ENCODE measurements around the gene NT5C1B. TPM values are rescaled to one million over a fixed set of nuclear protein-coding genes. Genes with fewer than 3 reads are reported as not detected.
A peak's percentile ranks its signal among the peaks of the same experiment; 100 is the strongest.

NT5C1B gene
- polyA plus RNA-seq, 2 of the 4 experiments (the other 2 are of a cell fraction), result not detected

DNA sequence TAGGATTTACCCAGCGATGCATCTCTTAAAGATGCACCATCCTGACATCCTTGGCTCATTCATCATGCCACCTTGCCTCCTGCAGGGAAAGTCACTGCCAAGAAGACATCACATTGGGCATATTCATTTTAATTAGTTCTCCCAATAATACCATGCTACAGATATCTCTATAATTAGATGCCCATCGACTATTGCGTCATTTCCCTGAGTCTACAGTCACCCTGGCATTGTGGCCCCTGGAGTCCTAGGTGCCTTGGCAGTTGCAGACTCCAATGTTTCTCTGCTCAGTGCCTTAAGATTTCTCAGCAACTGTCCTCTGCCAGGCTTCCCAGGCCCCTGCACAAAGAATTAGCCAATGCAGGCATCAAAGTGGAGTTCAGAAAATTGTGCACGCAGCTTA, 61.5 kb downstream of the NT5C1B start:
- no peaks in the 10 kb centered on the region for H3K4me1 ChIP-seq
- no peak overlapping the region for H3K4me2 ChIP-seq
- ChIA-PET POLR2A (no interaction called here), CTCF (interaction anchor here (8.3 kb wide), 1 partner anchor 8 kb away, joined by 88 read pairs; no protein-coding TSS in a partner anchor)
- no peaks in the 10 kb centered on the region for H3K9me3 ChIP-seq
- no peak overlapping the region for H3K4me3 ChIP-seq
- no peak overlapping the region for H3K27ac ChIP-seq
- ATAC-seq (no peak), DNase-seq (ENCODE audit: low read depth in 1 of 2, low spot score in 1 of 2) (no peak), FAIRE-seq (no peak)
- 73% methylated on average over 4 of the region's 4 CpGs for WGBS (ENCODE audit: missing lambda C conversion rate)
- TF ChIP-seq CEBPB (IDR thresholded peaks at IDR 0.05) (0 out of 4 replicates have a peak, but pooled peaks have one; percentile 23 to 27), KDM5A (IDR thresholded peaks at IDR 0.05) (no peak)

DNA sequence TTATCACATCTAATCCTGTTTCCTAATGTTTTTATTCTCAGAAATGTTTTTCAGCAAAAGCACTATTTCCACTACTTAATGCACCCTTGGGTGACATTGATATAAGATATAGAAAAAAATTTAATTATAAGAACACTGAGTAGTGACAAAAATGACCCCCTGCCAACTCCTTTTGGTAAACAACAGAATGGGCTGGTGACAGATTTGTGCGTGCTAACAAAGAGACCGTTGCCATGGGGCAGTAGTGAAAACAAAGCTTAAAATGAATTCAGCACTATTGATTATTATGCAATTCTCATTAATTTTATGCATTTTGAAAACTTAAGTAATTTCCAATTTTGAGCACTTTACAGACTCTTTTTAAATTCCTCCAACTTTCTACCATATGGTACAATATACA, 62.0 kb downstream of the NT5C1B start:
- CTCF ChIA-PET, result no interaction called here
- H3K4me2 ChIP-seq, result no peak overlapping the region
- WGBS (ENCODE audit: missing lambda C conversion rate), result 61% methylated on average over 2 of the region's 2 CpGs
- H3K9me3 ChIP-seq, result no peaks in the 10 kb centered on the region
- H3K4me3 ChIP-seq, result no peak overlapping the region
- DNase-seq (ENCODE audit: low read depth in 1 of 2, low spot score in 1 of 2), result no peak
- TF ChIP-seq SREBF2 (IDR thresholded peaks at IDR 0.05) (no peak), JUN (IDR thresholded peaks at IDR 0.05) (no peak), KDM1A (IDR thresholded peaks at IDR 0.05; ENCODE audit: low read depth) (no peak), ESRRA (IDR thresholded peaks at IDR 0.05; ENCODE audit: borderline replicate concordance, low read length) (no peak), CEBPB (IDR thresholded peaks at IDR 0.05) (no peak), FOSL2 (IDR thresholded peaks at IDR 0.05) (no peak), FOSL2 (CRISPR knock-in tag; IDR thresholded peaks at IDR 0.05) (no peak), CHD4 (IDR thresholded peaks at IDR 0.05; ENCODE audit: borderline replicate concordance) (no peak), MYC (IDR thresholded peaks at IDR 0.05; ENCODE audit: borderline replicate concordance, low read length) (no peak), RCOR1 (IDR thresholded peaks at IDR 0.05; ENCODE audit: low read depth, low read length) (no peak), NFE2L2 (conservative IDR thresholded peaks at IDR 0.05; ENCODE audit: low read length) (no peak), EHMT2 (IDR thresholded peaks at IDR 0.05; ENCODE audit: low read depth) (no peak), CHD2 (IDR thresholded peaks at IDR 0.05; ENCODE audit: low read length, partially characterized antibody) (no peak), HOXB5 (CRISPR knock-in tag; IDR thresholded peaks at IDR 0.05) (no peak), NPAS2 (CRISPR knock-in tag; IDR thresholded peaks at IDR 0.05; ENCODE audit: borderline replicate concordance) (no peak), EHF (CRISPR knock-in tag; IDR thresholded peaks at IDR 0.05) (no peak), EP300 (IDR thresholded peaks at IDR 0.05) (no peak)
- TF ChIP-seq, protein P1, sequence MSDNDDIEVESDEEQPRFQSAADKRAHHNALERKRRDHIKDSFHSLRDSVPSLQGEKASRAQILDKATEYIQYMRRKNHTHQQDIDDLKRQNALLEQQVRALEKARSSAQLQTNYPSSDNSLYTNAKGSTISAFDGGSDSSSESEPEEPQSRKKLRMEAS (IDR thresholded peaks at IDR 0.05), result no peak
- no peaks in the 10 kb centered on the region for H3K4me1 ChIP-seq
- no peak overlapping the region for H3K27ac ChIP-seq
- POLR2A ChIA-PET, result no interaction called here
- no peak for FAIRE-seq
- ATAC-seq, result no peak

DNA sequence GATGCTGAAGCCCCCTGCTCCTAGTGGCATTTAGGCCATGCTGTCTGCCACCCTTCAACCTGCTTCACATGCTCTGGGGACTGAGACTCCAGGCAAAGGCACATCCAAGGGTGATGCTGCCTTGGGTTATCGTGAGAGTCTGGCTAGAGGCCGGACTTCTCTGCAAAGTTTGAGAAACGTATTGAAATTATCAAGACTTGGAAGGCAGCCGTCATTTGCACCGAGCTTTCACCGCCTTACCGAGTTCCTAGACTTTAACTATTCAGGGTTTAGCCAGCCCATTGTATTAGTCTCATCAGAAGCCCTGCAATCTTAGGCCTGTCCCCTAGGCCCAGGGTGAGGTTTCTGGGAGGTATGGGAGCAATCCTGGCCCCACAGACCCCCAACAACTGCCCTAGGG, 62.9 kb downstream of the NT5C1B start:
- no peak for DNase-seq (ENCODE audit: low read depth in 1 of 2, low spot score in 1 of 2)
- POLR2A ChIA-PET, result no interaction called here
- no peak overlapping the region for H3K4me3 ChIP-seq
- H3K27ac ChIP-seq, result no peak overlapping the region
- WGBS (ENCODE audit: missing lambda C conversion rate), result 71% methylated on average over 7 of the region's 7 CpGs
- CTCF ChIA-PET, result interaction anchor here (0.7 to 0.9 kb wide), 2 partner anchors 17 to 1337 kb away, joined by 3 read pairs; no protein-coding TSS in a partner anchor
- no peak for ATAC-seq
- H3K4me2 ChIP-seq, result no peak overlapping the region
- TF ChIP-seq PHF8 (IDR thresholded peaks at IDR 0.05; ENCODE audit: borderline replicate concordance, low read depth), result no peak
- TF ChIP-seq, protein P2, sequence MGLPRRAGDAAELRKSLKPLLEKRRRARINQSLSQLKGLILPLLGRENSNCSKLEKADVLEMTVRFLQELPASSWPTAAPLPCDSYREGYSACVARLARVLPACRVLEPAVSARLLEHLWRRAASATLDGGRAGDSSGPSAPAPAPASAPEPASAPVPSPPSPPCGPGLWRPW (IDR thresholded peaks at IDR 0.05), result no peak
- no peak for TF ChIP-seq HOXA7 (CRISPR knock-in tag; IDR thresholded peaks at IDR 0.05)
- TF ChIP-seq JUNB (IDR thresholded peaks at IDR 0.05), result no peak
- TF ChIP-seq JUN (IDR thresholded peaks at IDR 0.05), result no peak
- no peak for TF ChIP-seq MAZ (IDR thresholded peaks at IDR 0.05; ENCODE audit: borderline replicate concordance, low read depth, low read length)
- TF ChIP-seq, protein P3, sequence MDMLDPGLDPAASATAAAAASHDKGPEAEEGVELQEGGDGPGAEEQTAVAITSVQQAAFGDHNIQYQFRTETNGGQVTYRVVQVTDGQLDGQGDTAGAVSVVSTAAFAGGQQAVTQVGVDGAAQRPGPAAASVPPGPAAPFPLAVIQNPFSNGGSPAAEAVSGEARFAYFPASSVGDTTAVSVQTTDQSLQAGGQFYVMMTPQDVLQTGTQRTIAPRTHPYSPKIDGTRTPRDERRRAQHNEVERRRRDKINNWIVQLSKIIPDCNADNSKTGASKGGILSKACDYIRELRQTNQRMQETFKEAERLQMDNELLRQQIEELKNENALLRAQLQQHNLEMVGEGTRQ (IDR thresholded peaks at IDR 0.05), result no peak
- no peak for TF ChIP-seq HDAC2 (IDR thresholded peaks at IDR 0.05)
- TF ChIP-seq ESRRA (IDR thresholded peaks at IDR 0.05; ENCODE audit: borderline replicate concordance, low read length), result no peak
- TF ChIP-seq BHLHE40 (IDR thresholded peaks at IDR 0.05; ENCODE audit: low read depth, low read length), result no peak
- TF ChIP-seq RARB (CRISPR knock-in tag; IDR thresholded peaks at IDR 0.05), result no peak
- TF ChIP-seq, protein P4, sequence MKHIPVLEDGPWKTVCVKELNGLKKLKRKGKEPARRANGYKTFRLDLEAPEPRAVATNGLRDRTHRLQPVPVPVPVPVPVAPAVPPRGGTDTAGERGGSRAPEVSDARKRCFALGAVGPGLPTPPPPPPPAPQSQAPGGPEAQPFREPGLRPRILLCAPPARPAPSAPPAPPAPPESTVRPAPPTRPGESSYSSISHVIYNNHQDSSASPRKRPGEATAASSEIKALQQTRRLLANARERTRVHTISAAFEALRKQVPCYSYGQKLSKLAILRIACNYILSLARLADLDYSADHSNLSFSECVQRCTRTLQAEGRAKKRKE (CRISPR knock-in tag; IDR thresholded peaks at IDR 0.05; ENCODE audit: low read depth), result no peak
- TF ChIP-seq NFE2L2 (conservative IDR thresholded peaks at IDR 0.05; ENCODE audit: low read length), result no peak
- TF ChIP-seq RAD21 (conservative IDR thresholded peaks at IDR 0.05 in 1 of 2, IDR thresholded peaks at IDR 0.05 in 1 of 2), result no peak
- TF ChIP-seq TFCP2L1 (CRISPR knock-in tag; IDR thresholded peaks at IDR 0.05), result no peak
- TF ChIP-seq, protein P5, sequence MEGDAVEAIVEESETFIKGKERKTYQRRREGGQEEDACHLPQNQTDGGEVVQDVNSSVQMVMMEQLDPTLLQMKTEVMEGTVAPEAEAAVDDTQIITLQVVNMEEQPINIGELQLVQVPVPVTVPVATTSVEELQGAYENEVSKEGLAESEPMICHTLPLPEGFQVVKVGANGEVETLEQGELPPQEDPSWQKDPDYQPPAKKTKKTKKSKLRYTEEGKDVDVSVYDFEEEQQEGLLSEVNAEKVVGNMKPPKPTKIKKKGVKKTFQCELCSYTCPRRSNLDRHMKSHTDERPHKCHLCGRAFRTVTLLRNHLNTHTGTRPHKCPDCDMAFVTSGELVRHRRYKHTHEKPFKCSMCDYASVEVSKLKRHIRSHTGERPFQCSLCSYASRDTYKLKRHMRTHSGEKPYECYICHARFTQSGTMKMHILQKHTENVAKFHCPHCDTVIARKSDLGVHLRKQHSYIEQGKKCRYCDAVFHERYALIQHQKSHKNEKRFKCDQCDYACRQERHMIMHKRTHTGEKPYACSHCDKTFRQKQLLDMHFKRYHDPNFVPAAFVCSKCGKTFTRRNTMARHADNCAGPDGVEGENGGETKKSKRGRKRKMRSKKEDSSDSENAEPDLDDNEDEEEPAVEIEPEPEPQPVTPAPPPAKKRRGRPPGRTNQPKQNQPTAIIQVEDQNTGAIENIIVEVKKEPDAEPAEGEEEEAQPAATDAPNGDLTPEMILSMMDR (IDR thresholded peaks at IDR 0.05), result no peak
- TF ChIP-seq CHD4 (IDR thresholded peaks at IDR 0.05; ENCODE audit: borderline replicate concordance), result no peak
- TF ChIP-seq POLR2AphosphoS2 (conservative IDR thresholded peaks at IDR 0.05; ENCODE audit: low read length), result no peak
- no peak for TF ChIP-seq POLR2A (IDR thresholded peaks at IDR 0.05; ENCODE audit: low read length)
- no peak for TF ChIP-seq KDM1A (IDR thresholded peaks at IDR 0.05; ENCODE audit: low read depth)
- no peaks in the 10 kb centered on the region for H3K9me3 ChIP-seq
- FAIRE-seq, result no peak
- H3K4me1 ChIP-seq, result no peaks in the 10 kb centered on the region

Data from A549 (cell line).